PC-9 (cell line): ENCODE data around the gene SYNGAP1. TPM values are rescaled to one million over a fixed set of nuclear protein-coding genes. Genes with fewer than 3 reads are reported as not detected.
A peak's percentile ranks its signal among the peaks of the same experiment; 100 is the strongest.
"Not testable (repeated sequence)": the region's sequence is repeated elsewhere in the genome, so short reads cannot be mapped to it uniquely, and the experiment has no call there.

Source experiments
- Bru-seq: library from RNA; stranded (reverse); fragments of 400-500 nt; gene quantifications from one replicate; lab custom pipeline; 2021; lab: Mats Ljungman, UMichigan
- BruChase-seq, 2 experiments: library from RNA; stranded (reverse); fragments of 400-500 nt; gene quantifications; one replicate each; lab custom pipeline; 2021; lab: Mats Ljungman, UMichigan
- BruUV-seq: library from RNA; stranded (reverse); fragments of 400-500 nt; replicated peaks from 2 replicates; lab custom pipeline; 2021; lab: Mats Ljungman, UMichigan
- CTCF ChIA-PET: fragments of 300-600 bp; sonication (Branson Sonifier 250); formaldehyde crosslinking; loops from one replicate; lab custom pipeline; 2022; ENCODE audit warnings: antibody characterized with exemption; lab: Charles Lee
- POLR2A ChIA-PET: fragments of 300-600 bp; sonication (Branson Sonifier 250); formaldehyde crosslinking; loops from one replicate; lab custom pipeline; 2022; ENCODE audit warnings: antibody characterized with exemption; ENCODE audit not compliant: unreplicated experiment; lab: Charles Lee
- DNase-seq, 2 experiments: peaks; one replicate each; pipeline versions ENCODE4 v3.0.0 to v3.0.0-alpha.2; 2015 to 2022; ENCODE audit warnings: mixed read lengths in 1 of 2
- H2AFZ ChIP-seq: fragments of 200-600 bp; sonication (generic); 2 replicates; pipeline ENCODE4 v1.8.1; 2017; ENCODE audit warnings: antibody characterized with exemption
- H3F3A ChIP-seq: fragments of 200-600 bp; sonication (generic); 2 replicates; pipeline ENCODE4 v1.8.1; 2017; ENCODE audit warnings: antibody characterized with exemption, mild to moderate bottlenecking, low read depth; ENCODE audit not compliant: insufficient read depth
- H3K27ac ChIP-seq: fragments of 200-600 bp; sonication (generic); 2 replicates; pipeline ENCODE4 v1.6.1; 2016; ENCODE audit warnings: mixed run types
- H3K27me3 ChIP-seq: fragments of 200-600 bp; sonication (generic); 2 replicates; pipeline ENCODE4 v1.6.1; 2016; ENCODE audit warnings: low read depth, mixed run types; ENCODE audit not compliant: insufficient read depth
- H3K36me3 ChIP-seq: fragments of 200-600 bp; sonication (generic); 2 replicates; pipeline ENCODE4 v1.6.1; 2016; ENCODE audit warnings: low read depth, mixed run types
- H3K4me1 ChIP-seq: fragments of 200-600 bp; sonication (generic); replicated peaks from 2 replicates; pipeline ENCODE4 v1.6.1; 2016; ENCODE audit warnings: mixed run types; ENCODE audit not compliant: insufficient read depth
- H3K4me2 ChIP-seq: fragments of 200-600 bp; sonication (generic); 2 replicates; pipeline ENCODE4 v1.6.1; 2017; ENCODE audit warnings: mixed run types
- H3K4me3 ChIP-seq: fragments of 200-600 bp; sonication (generic); 2 replicates; pipeline ENCODE4 v1.6.1; 2016; ENCODE audit warnings: mixed run types
- H3K79me2 ChIP-seq: fragments of 200-600 bp; sonication (generic); 2 replicates; pipeline ENCODE4 v1.6.1; 2017; ENCODE audit warnings: low read depth, mixed run types
- H3K9me2 ChIP-seq: fragments of 200-600 bp; sonication (generic); 2 replicates; pipeline ENCODE4 v1.8.1; 2017; ENCODE audit warnings: mild to moderate bottlenecking; ENCODE audit not compliant: insufficient read depth
- H3K9me3 ChIP-seq: fragments of 200-600 bp; sonication (generic); 2 replicates; pipeline ENCODE4 v1.8.1; 2016; ENCODE audit warnings: low read depth; ENCODE audit not compliant: insufficient read depth
- H4K20me1 ChIP-seq: fragments of 200-600 bp; sonication (generic); 2 replicates; pipeline ENCODE4 v1.8.1; 2017; ENCODE audit not compliant: insufficient read depth
- CTCF ChIP-seq: fragments of 200-600 bp; sonication (generic); conservative IDR thresholded peaks from 2 replicates; pipeline ENCODE4 v1.6.1; 2017; ENCODE audit warnings: mixed run types, antibody characterized with exemption, mild to moderate bottlenecking, moderate library complexity
- EZH2 ChIP-seq: fragments of 200-600 bp; sonication (generic); IDR thresholded peaks from 2 replicates; pipeline ENCODE4 v1.8.0; 2017; ENCODE audit warnings: antibody characterized with exemption, low read depth
- intact Hi-C: fragments of 100-400 bp; cut with micrococcal nuclease; formaldehyde crosslinking; loops from one replicate; pipeline ENCODE4 v1.10.0; 2022; ENCODE audit not compliant: unreplicated experiment
- long read RNA-seq: library from polyadenylated mRNA; stranded (forward); transcript quantifications from one replicate; pipeline ENCODE4 v2.0.0, GENCODE V29; 2022
- total RNA-seq: library from RNA; stranded (reverse); gene quantifications from 2 replicates; pipeline ENCODE4 v1.2.3, GENCODE V29; 2021

SYNGAP1 gene
- total RNA-seq = 13.6 and 17.7 TPM in 2 replicates
- Bru-seq, nascent RNA = percentile 45 among the genes with signal in this experiment
- BruChase-seq, experiment 1, labeled RNA remaining after a 2-hour chase = percentile 54 among the genes with signal in this experiment
- BruChase-seq, experiment 2, labeled RNA remaining after a 6-hour chase = percentile 67 among the genes with signal in this experiment
- long read RNA-seq, partial matches to known transcripts = 0 of 2 reads
- long read RNA-seq, other reads (novel, unspliced or antisense) = 2 of 2 reads

- H2AFZ ChIP-seq = no peak within 1 kb of the TSS
- CTCF ChIA-PET = no interaction called here
- POLR2A ChIA-PET = no interaction called here
- peak within 1 kb of the TSS; percentile 79 for H3K4me2 ChIP-seq
- intact Hi-C loops = loop anchor here (10.0 kb wide), 1 partner anchor 215 kb away; the partner anchor contains the start of genes HSD17B8, RING1, RXRB and SLC39A7
- H3K9me2 ChIP-seq = no peaks in the 10 kb centered on the region
- no peaks in the 10 kb centered on the region for H3K9me3 ChIP-seq
- H3K36me3 ChIP-seq = 0 out of 2 replicates have a peak, but pooled peaks cover 6% of the 10 kb centered on the region
- no peaks in the 10 kb centered on the region for H4K20me1 ChIP-seq
- H3K79me2 ChIP-seq = peaks cover 26% of the 10 kb centered on the region
- no TSS peak for BruUV-seq
- H3K27ac ChIP-seq = peak within 1 kb of the TSS; percentile 74; the same call in 1 of the 2 replicates
- H3K4me3 ChIP-seq = peak within 1 kb of the TSS; percentile 48; the same call in 1 of the 2 replicates
- peaks cover 23% of the 10 kb centered on the region for H3K4me1 ChIP-seq
- peaks cover 21% of the 10 kb centered on the region for H3K27me3 ChIP-seq
- TF ChIP-seq CTCF = no peak
- TF ChIP-seq EZH2 = no peak
- DNase-seq = no peak
- H3F3A ChIP-seq = peaks cover 17% of the 10 kb centered on the region
Measured at GRCh38 chr6:33419580-33420490, at the start of gene SYNGAP1. Gene SYNGAP1, plus strand, starts transcription at chr6:33420065. Its CDS starts 200 bp downstream, at chr6:33420265.

GRCh38 chr6:33371901-33372300 is 48.0 kb upstream of the SYNGAP1 start:
- H3K4me3 ChIP-seq, H2AFZ ChIP-seq, H3K9me2 ChIP-seq, DNase-seq, POLR2A ChIA-PET, intact Hi-C loops, CTCF ChIA-PET, BruUV-seq, H4K20me1 ChIP-seq, H3K79me2 ChIP-seq, H3K36me3 ChIP-seq, H3K9me3 ChIP-seq, H3K4me2 ChIP-seq, H3K27me3 ChIP-seq, H3K27ac ChIP-seq: not testable (repeated sequence)
- peaks cover 36% of the 10 kb centered on the region for H3F3A ChIP-seq
- peaks cover 33% of the 10 kb centered on the region for H3K4me1 ChIP-seq

GRCh38 chr6:33372526-33373123 is 47.2 kb upstream of the SYNGAP1 start:
- no peak overlapping the region for H3K4me2 ChIP-seq
- no peaks in the 10 kb centered on the region for H3K36me3 ChIP-seq
- POLR2A ChIA-PET = no interaction called here
- no peak overlapping the region for H2AFZ ChIP-seq
- no peaks in the 10 kb centered on the region for H3K9me3 ChIP-seq
- H3K79me2 ChIP-seq = no peaks in the 10 kb centered on the region
- H3K4me1 ChIP-seq = peaks cover 33% of the 10 kb centered on the region
- no peaks in the 10 kb centered on the region for H3K27me3 ChIP-seq
- no TSS peak for BruUV-seq
- no peaks in the 10 kb centered on the region for H3K9me2 ChIP-seq
- H3K4me3 ChIP-seq = no peak overlapping the region
- peaks cover 40% of the 10 kb centered on the region for H3F3A ChIP-seq
- CTCF ChIA-PET = no interaction called here
- no peak for TF ChIP-seq CTCF
- no peak for TF ChIP-seq EZH2
- no peak overlapping the region for H3K27ac ChIP-seq
- no peaks in the 10 kb centered on the region for H4K20me1 ChIP-seq
- DNase-seq = no peak
- intact Hi-C loops = no loop called here
